ENCODE results near the gene EPHA4.
A peak's percentile ranks its signal among the peaks of the same experiment; 100 is the strongest.

EPHA4 gene

GRCh38 chr2:221572219-221572820, at the start of gene EPHA4:
EPHA4 (minus strand) TSS chr2:221572304; CDS start chr2:221572248, 56 bp downstream.
- DNase-seq: peak; percentile 41 to 90

GRCh38 chr2:221618007-221618406, 45.9 kb upstream of the EPHA4 start:
- no peak for DNase-seq

GRCh38 chr2:221616561-221616960, 44.5 kb upstream of the EPHA4 start:
- DNase-seq: peak; percentile 11 to 56

DNA sequence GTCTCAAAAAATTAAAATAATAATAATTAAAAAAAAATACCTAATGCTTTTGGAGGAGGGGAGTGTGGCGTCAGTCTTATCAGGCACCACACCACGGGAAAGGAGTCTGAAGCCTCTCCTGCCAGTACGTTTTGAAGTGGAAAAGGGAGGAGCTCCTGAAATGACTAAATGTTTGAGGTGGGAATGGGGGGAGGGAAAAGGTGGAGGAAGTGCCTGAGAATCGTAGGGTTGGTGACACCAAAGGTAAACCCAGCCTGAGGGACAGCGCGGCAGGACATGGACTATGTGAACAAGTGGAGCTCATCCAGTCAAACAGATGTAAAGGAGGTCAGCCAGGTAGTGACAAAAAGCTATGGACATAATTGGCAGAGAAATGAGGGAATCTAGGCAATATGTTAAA, 42.2 kb upstream of the EPHA4 start:
- no peak for DNase-seq

DNA sequence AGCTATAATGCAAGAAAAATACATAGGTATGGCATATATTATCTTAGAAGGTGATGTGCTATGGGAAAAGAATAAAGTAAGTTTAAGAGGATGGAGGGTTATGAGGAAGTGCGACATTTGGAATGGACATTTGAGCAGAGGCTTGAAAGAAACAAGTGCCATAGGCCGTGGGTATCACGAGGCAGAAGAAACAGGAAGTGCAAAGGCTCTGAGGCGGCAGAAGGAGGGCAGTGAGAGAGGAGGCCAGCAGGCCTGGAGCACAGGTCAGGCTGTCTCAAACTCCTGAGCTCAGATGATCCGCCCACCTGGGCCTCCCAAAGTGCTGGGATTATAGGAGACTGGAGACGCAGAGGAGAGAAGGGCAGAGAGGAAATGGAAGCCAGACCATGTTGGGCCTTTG, 40.7 kb upstream of the EPHA4 start:
- DNase-seq: peak; percentile 12 to 13

DNA sequence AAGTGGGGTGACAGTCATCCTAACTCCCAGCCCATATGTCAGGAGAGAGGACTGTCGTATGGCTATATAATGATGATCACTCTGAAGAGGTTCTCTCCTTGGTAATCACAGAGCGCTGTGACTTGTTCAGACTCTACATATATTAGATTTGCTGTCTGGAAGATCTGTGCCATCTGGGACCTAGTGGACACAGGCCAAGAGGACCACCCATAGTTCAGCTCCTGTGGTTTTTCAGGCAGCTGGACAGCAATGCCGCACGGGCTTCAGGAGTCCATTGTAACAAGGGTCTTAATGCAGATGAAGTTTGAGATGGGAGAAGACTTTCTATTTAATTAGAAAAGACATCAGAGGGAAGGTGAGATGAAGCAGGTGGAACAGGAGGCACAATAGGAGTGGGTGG, 40.1 kb upstream of the EPHA4 start:
- DNase-seq: peak; percentile 79 to 94

- no peak for DNase-seq
Measured at GRCh38 chr2:221610675-221611074, 38.6 kb upstream of the EPHA4 start.

GRCh38 chr2:221610255-221610654, 38.2 kb upstream of the EPHA4 start:
- DNase-seq: peak; percentile 51 to 85

DNA sequence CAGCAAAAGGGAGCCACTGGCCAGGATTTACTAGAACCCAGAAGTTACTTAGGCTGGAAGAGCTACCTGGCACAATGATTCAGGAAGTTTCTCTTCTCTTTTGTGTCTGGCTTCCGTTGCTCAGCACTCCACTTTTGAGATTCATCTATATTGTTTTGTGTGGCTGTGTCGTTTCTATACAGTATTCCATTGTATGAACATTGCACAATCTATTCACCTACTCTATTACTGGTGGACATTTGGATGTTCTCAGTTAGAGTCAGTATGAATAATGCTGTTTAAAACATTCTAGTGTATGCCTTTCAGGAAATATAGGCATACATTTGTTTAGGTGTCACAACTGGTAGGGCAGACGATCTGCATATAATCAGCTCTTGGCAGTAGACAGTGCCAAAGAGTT, 36.3 kb upstream of the EPHA4 start:
- DNase-seq: no peak

GRCh38 chr2:221606424-221606823, 34.3 kb upstream of the EPHA4 start:
- DNase-seq: peak; percentile 52 to 79

- no peak for DNase-seq
Measured at GRCh38 chr2:221605751-221606240, 33.7 kb upstream of the EPHA4 start.

DNA sequence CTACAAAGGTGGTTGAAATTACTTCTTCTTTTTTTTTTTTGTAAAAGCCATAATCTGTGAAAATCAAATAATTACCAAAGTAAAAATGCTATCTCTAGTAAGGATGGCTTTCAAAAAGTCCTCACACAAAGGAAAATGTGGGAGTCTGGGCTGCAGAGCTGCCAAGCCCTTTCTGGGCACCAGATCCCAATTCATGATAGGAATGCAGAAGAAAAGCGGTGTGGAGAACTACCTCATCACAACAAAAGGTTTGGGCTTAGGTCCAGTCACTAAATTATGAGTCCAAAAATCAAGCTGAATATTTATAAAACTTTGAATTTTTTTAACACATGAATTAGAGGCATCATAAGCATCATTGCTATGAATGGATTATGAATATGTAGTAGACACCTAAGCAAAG, 30.8 kb upstream of the EPHA4 start:
- no peak for DNase-seq

GRCh38 chr2:221601376-221601775, 29.3 kb upstream of the EPHA4 start:
- no peak for DNase-seq

GRCh38 chr2:221600388-221600787, 28.3 kb upstream of the EPHA4 start:
- no peak for DNase-seq

GRCh38 chr2:221596192-221596591, 24.1 kb upstream of the EPHA4 start:
- DNase-seq: no peak

DNA sequence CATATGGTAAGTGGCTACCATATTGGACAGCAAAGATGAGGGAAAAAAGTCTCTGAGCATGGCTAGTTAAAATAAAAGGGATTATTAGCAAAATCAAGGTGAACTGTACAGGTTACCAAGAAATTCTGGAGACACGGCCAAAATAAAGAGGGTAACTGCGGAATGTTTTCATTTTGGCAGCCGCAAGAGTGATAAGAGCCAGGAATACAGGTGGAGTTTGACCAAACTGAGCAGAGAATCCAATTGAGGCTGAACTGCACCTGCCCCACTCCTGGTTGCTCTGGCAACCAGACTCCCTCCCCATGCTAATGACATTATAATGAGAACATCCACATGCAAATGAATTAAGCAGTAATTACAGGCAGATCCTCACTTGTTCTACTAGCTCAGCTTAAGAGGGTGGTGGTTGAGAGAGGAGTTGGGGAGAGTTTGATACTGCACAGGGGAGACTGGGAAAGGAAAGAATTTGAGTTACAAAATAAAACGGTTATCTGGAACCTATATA, 18.8 kb upstream of the EPHA4 start:
- no peak for DNase-seq

DNA sequence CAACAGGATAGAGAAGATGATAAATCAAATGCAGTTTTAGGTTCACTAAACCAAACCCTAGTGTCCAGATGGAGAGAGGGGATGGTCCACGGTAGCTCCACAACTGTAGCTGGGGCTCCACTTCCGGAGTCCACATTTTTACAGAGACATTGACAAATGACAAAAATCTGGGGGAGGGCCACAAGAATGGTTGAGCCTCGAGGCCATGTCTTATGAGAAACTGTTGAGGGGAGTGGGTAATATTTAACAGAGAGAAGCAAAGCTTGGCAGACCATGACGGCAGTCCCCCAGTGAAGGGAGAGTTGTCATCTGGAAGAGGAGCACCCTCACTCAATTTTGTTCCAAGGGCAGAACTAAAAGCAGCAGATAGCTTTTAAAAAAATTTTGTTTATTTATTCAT, 17.6 kb upstream of the EPHA4 start:
- no peak for DNase-seq

- DNase-seq: no peak
Measured at GRCh38 chr2:221588306-221588985, 16.3 kb upstream of the EPHA4 start.

GRCh38 chr2:221581986-221582385, 9.9 kb upstream of the EPHA4 start:
- no peak for DNase-seq

DNA sequence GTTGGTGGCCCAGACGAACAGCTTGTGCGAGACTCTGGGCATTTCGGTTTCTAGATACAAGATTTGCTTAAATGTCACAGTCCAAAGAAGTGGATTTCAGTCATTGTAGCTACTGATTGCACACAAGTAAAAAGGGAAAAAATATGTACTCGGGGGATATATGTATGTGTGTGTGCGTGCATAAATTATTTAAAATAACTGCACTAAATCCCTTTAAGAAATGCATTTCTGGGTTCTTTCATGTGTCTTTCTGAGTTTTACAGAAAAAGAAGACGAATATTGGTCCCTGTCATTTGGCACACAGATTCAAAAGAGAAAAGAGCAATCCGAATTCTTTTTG, 2.1 kb upstream of the EPHA4 start:
- DNase-seq: no peak

DNA sequence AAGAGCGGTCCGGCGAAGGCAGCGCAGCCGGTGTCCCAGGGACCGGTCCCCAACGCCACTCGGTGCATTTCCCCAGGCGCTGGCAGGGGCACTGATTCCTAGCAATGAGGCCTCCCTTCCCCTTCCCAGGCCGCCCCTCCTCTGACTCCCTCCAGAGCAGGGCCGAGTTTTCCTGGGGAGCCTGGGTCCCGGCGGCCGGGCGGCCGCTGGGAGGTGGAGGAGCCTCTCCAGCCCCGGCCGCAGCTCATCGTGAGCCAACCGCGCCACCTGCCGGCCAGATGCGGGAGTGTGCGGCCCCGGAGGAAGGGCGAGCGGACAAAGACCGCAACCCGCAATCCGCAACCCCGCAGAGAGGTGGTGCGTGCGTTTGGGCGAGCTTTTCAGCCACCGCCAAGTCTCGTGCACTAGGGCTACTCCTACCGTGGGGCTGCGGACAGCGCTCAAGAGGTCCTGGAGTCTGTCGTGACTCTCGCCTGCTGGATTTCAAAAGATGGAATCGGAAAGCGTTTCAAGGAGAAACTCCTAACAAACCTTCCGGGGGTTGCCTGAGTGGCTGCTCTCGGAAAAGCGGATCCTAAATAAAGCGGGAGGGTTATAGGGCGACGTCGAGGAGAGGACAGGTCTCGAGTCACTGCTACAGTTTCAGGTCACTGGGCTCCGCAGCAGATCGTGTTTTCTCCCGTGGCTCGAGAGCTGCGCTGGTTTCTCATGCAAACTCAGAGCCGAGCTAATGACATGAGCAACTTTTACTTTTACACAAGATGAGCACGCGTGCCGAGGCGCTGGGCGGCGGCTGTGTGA, 1.5 kb upstream of the EPHA4 start:
- DNase-seq: peak; percentile 75 to 83

- DNase-seq: peak in 1 of 2 experiments; percentile 62
Measured at GRCh38 chr2:221572821-221573429, 821 bp upstream of the EPHA4 start.

DNA sequence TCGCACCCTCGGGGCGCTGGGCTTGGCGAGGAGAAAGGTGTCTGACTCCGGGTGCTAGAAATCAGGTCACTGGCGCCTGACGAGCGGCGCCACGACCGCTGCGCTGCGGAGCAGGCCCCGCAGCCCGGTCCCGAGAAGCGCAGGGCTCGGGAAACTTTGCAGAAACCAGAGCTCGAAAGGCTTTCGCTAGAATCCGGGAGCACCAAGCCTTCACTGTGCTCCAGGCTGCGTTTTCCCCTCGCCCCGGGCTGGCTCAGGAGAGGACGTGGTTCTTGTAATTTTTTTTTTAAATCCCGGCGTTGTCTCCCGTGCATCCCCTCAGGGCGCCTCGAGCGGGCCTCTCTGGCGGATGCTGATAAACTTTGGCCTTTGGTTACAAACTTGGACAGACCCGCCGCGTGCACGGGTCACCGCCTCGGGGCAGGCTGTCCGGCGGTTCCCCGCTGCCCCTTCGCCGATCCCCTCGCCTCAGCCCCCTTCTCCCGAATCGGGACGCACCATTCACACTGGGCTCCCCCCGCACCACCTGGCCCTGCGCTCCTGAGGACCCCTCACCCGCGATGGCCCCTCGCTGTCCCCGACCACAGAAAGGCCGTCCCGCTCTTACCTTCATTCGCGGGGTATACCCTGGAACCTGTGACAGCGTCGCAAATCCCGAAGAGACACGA, 419 bp downstream of the EPHA4 start:
- peak; percentile 12 to 54 for DNase-seq
